ENCODE results near the gene FASTKD3. TPM values are rescaled to one million over a fixed set of nuclear protein-coding genes. Genes with fewer than 3 reads are reported as not detected.

FASTKD3 gene
- total RNA-seq, 2 donors from 2014 or later: 1.3 to 9.1 TPM

DNA sequence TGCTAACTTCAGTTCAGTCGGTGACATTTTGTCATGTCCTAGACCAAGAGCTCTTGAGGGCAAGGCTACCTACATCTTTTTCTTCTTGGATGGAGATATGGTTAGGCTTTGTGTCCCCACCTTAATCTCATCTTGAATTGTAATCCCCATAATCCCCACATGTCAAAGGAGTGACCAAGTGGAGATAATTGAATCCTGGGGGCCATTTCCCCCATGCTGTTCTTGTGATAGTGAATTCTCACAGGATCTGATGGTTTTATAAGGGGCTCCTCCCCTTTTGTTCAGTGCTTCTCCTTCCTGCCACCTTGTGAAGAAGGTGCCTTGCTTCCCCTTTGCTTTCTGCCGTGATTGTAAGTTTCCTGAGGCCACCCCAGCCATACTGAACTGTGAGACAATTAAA lies 15.8 kb downstream of the FASTKD3 start:
- peaks cover 0 to 2% of the 10 kb centered on the region in 2 donors for H3K36me3 ChIP-seq (replicated peaks in 1 of 2; ENCODE audit: insufficient read depth in 1 of 2, low read depth in 2 of 2)
- intact Hi-C loops (cut with DNase I): no loop called here
- ATAC-seq: no peak

GRCh38 chr5:7852542-7852941 lies 16.3 kb downstream of the FASTKD3 start:
- Histone ChIP-seq H3K4me3 (no peak overlapping the region), H3K27me3 (no peaks in the 10 kb centered on the region), H3K4me1 (peaks cover 20% of the 10 kb centered on the region), H3K9me3 (no peaks in the 10 kb centered on the region), H3K36me3 (replicated peaks in 1 of 2; ENCODE audit: insufficient read depth in 1 of 2, low read depth in 2 of 2) (peaks cover 0 to 1% of the 10 kb centered on the region in 2 donors), H3K27ac (peak overlapping the region in 3 of 4 donors; percentile 65 to 67 (median 65))
- 88 to 92% methylated on average over 1 of the region's 1 CpG for WGBS, 2 donors
- intact Hi-C loops (cut with DNase I): no loop called here
- no peak for DNase-seq
- no peak for ATAC-seq
- TF ChIP-seq POLR2A (IDR thresholded peaks at IDR 0.05): no peak
- TF ChIP-seq CTCF (IDR thresholded peaks at IDR 0.05): no peak

More for the DNA sequence above, 15.8 kb downstream of the FASTKD3 start:
- Histone ChIP-seq H3K9me3 (no peaks in the 10 kb centered on the region), H3K27me3 (no peaks in the 10 kb centered on the region), H3K4me1 (peaks cover 20% of the 10 kb centered on the region), H3K4me3 (no peak overlapping the region), H3K27ac (no peak overlapping the region)
- 86 to 95% methylated on average over 2 of the region's 2 CpGs for WGBS, 2 donors
- TF ChIP-seq CTCF (IDR thresholded peaks at IDR 0.05): no peak
- TF ChIP-seq POLR2A (IDR thresholded peaks at IDR 0.05): no peak
- DNase-seq: no peak

DNA sequence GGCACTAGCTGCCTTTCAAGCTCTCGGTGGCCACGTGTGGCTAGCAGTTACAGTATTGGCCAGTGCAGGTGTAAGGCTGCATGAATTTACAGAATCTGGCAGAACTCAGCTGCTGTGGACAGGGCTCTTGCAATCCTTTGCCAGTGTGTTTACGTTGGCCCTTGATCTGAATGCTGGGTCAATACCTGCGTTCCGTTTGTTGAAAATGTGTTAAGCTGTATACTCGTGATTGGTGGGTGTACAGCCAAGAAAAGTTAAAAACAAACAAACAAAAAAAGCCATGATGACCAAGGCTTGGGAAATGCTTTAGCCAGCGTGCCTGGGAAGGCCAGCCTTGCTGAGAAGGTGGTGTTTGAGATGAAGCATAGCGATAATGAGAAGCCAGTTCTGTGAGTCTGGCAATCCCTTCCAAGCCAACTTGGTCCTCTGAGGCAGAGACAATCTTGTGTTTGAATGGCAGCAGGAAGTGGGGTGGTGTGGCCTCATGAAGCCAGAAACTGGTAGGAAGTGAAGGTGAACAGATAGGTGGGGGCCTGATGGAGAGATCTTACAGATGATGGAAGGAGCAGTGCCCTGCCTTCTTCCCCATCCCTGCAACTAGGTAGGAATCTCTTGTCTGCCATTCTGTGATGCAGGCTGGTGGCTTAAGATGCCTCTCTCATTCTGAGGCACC lies 17.1 kb downstream of the FASTKD3 start:
- peak overlapping the region; percentile 47 to 67 (median 65) for H3K27ac ChIP-seq
- no peak overlapping the region for H3K4me3 ChIP-seq
- intact Hi-C loops (cut with DNase I): no loop called here
- DNase-seq (peak; percentile 77 to 94 (median 86)), ATAC-seq (peak; percentile 91)
- 10 to 19% methylated on average over 8 of the region's 8 CpGs for WGBS, 2 donors
- no peaks in the 10 kb centered on the region for H3K9me3 ChIP-seq
- no peaks in the 10 kb centered on the region for H3K27me3 ChIP-seq
- no peak for TF ChIP-seq CTCF (IDR thresholded peaks at IDR 0.05)
- no peak for TF ChIP-seq POLR2A (IDR thresholded peaks at IDR 0.05)
- H3K4me1 ChIP-seq: peaks cover 20% of the 10 kb centered on the region
- H3K36me3 ChIP-seq (replicated peaks in 1 of 2; ENCODE audit: insufficient read depth in 1 of 2, low read depth in 2 of 2): no peaks in the 10 kb centered on the region

DNA sequence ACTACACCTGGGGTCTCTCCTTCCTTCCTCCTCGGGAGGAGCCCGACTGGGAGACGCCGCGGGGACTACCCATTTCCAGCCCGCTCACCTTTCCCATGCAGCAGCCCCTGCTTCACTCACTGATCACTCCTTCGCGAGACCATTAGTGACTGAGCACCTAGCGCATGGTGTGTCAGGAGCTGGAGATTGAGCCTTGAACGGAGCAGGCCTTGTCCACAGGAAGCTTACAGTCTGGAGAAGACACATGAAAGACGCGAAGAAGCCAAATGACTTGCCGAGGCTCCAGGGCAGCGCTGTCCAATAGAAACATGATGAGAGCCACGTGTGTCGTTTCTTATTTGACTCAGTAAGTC lies 17.6 kb downstream of the FASTKD3 start:
- peak overlapping the region; percentile 47 to 67 (median 65) for H3K27ac ChIP-seq
- H3K36me3 ChIP-seq (replicated peaks in 1 of 2; ENCODE audit: insufficient read depth in 1 of 2, low read depth in 2 of 2): no peaks in the 10 kb centered on the region
- intact Hi-C loops (cut with DNase I): no loop called here
- H3K27me3 ChIP-seq: no peaks in the 10 kb centered on the region
- ATAC-seq (peak; percentile 8), DNase-seq (no peak)
- H3K4me1 ChIP-seq: peaks cover 20% of the 10 kb centered on the region
- 20 to 29% methylated on average over 16 of the region's 16 CpGs for WGBS, 2 donors
- TF ChIP-seq POLR2A (IDR thresholded peaks at IDR 0.05): no peak
- TF ChIP-seq CTCF (IDR thresholded peaks at IDR 0.05): no peak
- H3K9me3 ChIP-seq: no peaks in the 10 kb centered on the region
- no peak overlapping the region for H3K4me3 ChIP-seq
